Esophagus squamous epithelium (tissue), 4 donors: Measurements from ENCODE around the gene SLC30A5.

ENCODE experiments used
- POLR2A ChIP-seq, 4 donors: fragments of 450-650 bp; IDR thresholded peaks; one replicate each; pipeline ENCODE4 v1.6.1; 2017; ENCODE audit warnings: antibody characterized with exemption in 4 of 4, mild to moderate bottlenecking in 4 of 4, moderate library complexity in 3 of 4
- TF ChIP-seq, protein P1 (sequence below), 6 experiments: fragments of 450-650 bp in 4 of 6; fragments of 200-600 bp in 2 of 6; sonication (generic) in 2 of 6; IDR thresholded peaks; one replicate each; pipeline ENCODE4 v1.5.1; 2016 to 2019; ENCODE audit warnings: antibody characterized with exemption in 6 of 6, mild to moderate bottlenecking in 4 of 6, moderate library complexity in 4 of 6

DNA sequence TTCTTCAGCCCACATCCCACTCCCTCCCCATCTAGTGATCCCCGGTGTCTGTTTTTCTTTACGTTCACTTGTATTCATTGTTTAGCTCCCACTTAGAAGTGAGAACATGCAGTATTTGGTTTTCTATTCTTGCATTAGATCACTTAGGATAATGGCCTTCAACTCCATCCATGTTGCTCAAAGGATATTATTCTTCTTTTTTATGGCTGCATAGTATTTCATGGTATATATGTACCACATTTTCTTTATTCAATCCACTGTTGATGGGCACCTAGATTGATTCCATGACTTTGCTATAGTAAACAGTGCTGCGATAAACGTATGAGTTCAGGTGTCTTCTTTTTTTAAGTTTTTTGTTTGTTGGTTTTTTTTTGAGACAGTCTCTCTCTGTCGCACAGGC is 44.0 kb downstream of the SLC30A5 start:
- TF ChIP-seq, protein P1, sequence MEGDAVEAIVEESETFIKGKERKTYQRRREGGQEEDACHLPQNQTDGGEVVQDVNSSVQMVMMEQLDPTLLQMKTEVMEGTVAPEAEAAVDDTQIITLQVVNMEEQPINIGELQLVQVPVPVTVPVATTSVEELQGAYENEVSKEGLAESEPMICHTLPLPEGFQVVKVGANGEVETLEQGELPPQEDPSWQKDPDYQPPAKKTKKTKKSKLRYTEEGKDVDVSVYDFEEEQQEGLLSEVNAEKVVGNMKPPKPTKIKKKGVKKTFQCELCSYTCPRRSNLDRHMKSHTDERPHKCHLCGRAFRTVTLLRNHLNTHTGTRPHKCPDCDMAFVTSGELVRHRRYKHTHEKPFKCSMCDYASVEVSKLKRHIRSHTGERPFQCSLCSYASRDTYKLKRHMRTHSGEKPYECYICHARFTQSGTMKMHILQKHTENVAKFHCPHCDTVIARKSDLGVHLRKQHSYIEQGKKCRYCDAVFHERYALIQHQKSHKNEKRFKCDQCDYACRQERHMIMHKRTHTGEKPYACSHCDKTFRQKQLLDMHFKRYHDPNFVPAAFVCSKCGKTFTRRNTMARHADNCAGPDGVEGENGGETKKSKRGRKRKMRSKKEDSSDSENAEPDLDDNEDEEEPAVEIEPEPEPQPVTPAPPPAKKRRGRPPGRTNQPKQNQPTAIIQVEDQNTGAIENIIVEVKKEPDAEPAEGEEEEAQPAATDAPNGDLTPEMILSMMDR (IDR thresholded peaks at IDR 0.05) = no peak
- no peak for TF ChIP-seq POLR2A (IDR thresholded peaks at IDR 0.05)
